B cell (primary cell): ENCODE measurements around the gene AXIN2. TPM values are rescaled to one million over a fixed set of nuclear protein-coding genes. Genes with fewer than 3 reads are reported as not detected.

ENCODE experiments used
- ATAC-seq: fragments of 200-7000 bp; cut with Tn5 transposase; one replicate; pipeline ENCODE4 v1.10.0; 2021; ENCODE audit warnings: low read depth, mild to moderate bottlenecking, moderate number of reproducible peaks, moderate library complexity
- CTCF ChIA-PET: fragments of 350-600 bp; sonication (Branson Sonifier 250); formaldehyde crosslinking; loops from one replicate; lab custom pipeline; 2021; ENCODE audit warnings: antibody characterized with exemption, inconsistent platforms; lab: Charles Lee
- POLR2A ChIA-PET: fragments of 350-600 bp; sonication (Branson Sonifier 250); formaldehyde crosslinking; loops from one replicate; lab custom pipeline; 2021; ENCODE audit warnings: antibody characterized with exemption; lab: Charles Lee
- DNase-seq: peaks from one replicate; pipeline ENCODE4 v3.0.0; 2013
- H2AFZ ChIP-seq: 2 replicates; pipeline ENCODE4 v1.6.1; 2012; ENCODE audit warnings: mild to moderate bottlenecking, low read depth, low read length; ENCODE audit not compliant: insufficient read depth, poor library complexity, severe bottlenecking
- H3K27ac ChIP-seq, 2 donors: 1 replicate in 1 of 2; 2 replicates in 1 of 2; pipeline ENCODE4 v1.5.1; 2012 to 2013; ENCODE audit warnings: low read length in 2 of 2, mild to moderate bottlenecking in 2 of 2, moderate library complexity in 1 of 2
- H3K27me3 ChIP-seq, 4 experiments: fragments of 200-600 bp in 1 of 4; sonication (generic) in 1 of 4; replicated peaks in 1 of 4; 1 replicate in 2 of 4; 2 replicates in 2 of 4; pipeline versions ENCODE4 v1.6.1 to v1.7.0; 2013 to 2016; ENCODE audit warnings: low read length in 3 of 4, mild to moderate bottlenecking in 2 of 4, mixed read lengths in 1 of 4, moderate library complexity in 1 of 4; ENCODE audit not compliant: insufficient read depth in 4 of 4, control insufficient read depth in 3 of 4; ENCODE audit errors: control extremely low read depth in 1 of 4
- H3K36me3 ChIP-seq, 2 experiments: replicated peaks in 1 of 2; 1 replicate in 1 of 2; 2 replicates in 1 of 2; pipeline versions ENCODE4 v1.6.1 to v1.7.1; 2013; ENCODE audit warnings: low read length in 1 of 2; ENCODE audit not compliant: insufficient read depth in 2 of 2, control insufficient read depth in 1 of 2; ENCODE audit errors: control extremely low read depth in 1 of 2, extremely low read depth in 1 of 2
- H3K4me1 ChIP-seq, 2 donors: fragments of 200-600 bp in 1 of 2; sonication (generic) in 1 of 2; 1 replicate in 1 of 2; 2 replicates in 1 of 2; pipeline versions ENCODE4 v1.5.1 to v1.6.1; 2013 to 2017; ENCODE audit warnings: low read length in 2 of 2; ENCODE audit not compliant: control insufficient read depth in 2 of 2, insufficient read depth in 2 of 2
- H3K4me2 ChIP-seq: replicated peaks from 2 replicates; pipeline ENCODE3; 2012; ENCODE audit warnings: mild to moderate bottlenecking, low read depth, low read length; ENCODE audit not compliant: poor library complexity, severe bottlenecking
- H3K4me3 ChIP-seq, 5 experiments: fragments of 200-600 bp in 1 of 5; sonication (generic) in 1 of 5; 1 replicate in 3 of 5; 2 replicates in 2 of 5; pipeline versions ENCODE4 v1.5.1 to v1.7.0; 2011 to 2016; ENCODE audit warnings: low read length in 4 of 5, mild to moderate bottlenecking in 4 of 5, low read depth in 2 of 5, control low read depth in 1 of 5, moderate library complexity in 1 of 5; ENCODE audit not compliant: insufficient read depth in 1 of 5; ENCODE audit errors: control extremely low read depth in 1 of 5, extremely low read depth in 1 of 5
- H3K79me2 ChIP-seq: fragments of 200-600 bp; sonication (generic); one replicate; pipeline ENCODE4 v1.6.0; 2016; ENCODE audit warnings: low read length; ENCODE audit not compliant: control insufficient read depth, insufficient read depth
- H3K9ac ChIP-seq: fragments of 200-600 bp; sonication (generic); 2 replicates; pipeline ENCODE4 v1.6.1; 2017; ENCODE audit warnings: mild to moderate bottlenecking, low read length, moderate library complexity
- H3K9me3 ChIP-seq, 3 donors: one replicate each; pipeline versions ENCODE4 v1.6.1 to v1.7.1; 2013; ENCODE audit warnings: low read length in 2 of 3; ENCODE audit not compliant: control insufficient read depth in 2 of 3, insufficient read depth in 1 of 3; ENCODE audit errors: control extremely low read depth in 1 of 3
- H4K20me1 ChIP-seq: 2 replicates; pipeline ENCODE4 v1.6.0; 2012; ENCODE audit warnings: mild to moderate bottlenecking, low read length; ENCODE audit not compliant: insufficient read depth, control insufficient read depth, poor library complexity, severe bottlenecking
- H3K27ac Mint-ChIP-seq: one replicate; pipeline ENCODE4 v1.8.0; 2021; ENCODE audit warnings: mixed read lengths
- H3K27me3 Mint-ChIP-seq: one replicate; pipeline ENCODE4 v1.8.0; 2021; ENCODE audit warnings: mixed read lengths
- H3K4me1 Mint-ChIP-seq: one replicate; pipeline ENCODE4 v1.8.0; 2021; ENCODE audit warnings: mixed read lengths
- H3K4me3 Mint-ChIP-seq: one replicate; pipeline ENCODE4 v1.8.0; 2021; ENCODE audit warnings: mixed read lengths
- H3K9me3 Mint-ChIP-seq: one replicate; pipeline ENCODE4 v1.8.0; 2022; ENCODE audit warnings: mixed read lengths; ENCODE audit not compliant: insufficient read depth
- EZH2 ChIP-seq: IDR thresholded peaks from 2 replicates; pipeline ENCODE4 v1.6.1; 2012; ENCODE audit warnings: borderline replicate concordance, low read depth, mild to moderate bottlenecking, moderate library complexity, low read length; ENCODE audit not compliant: insufficient read depth, poor library complexity, severe bottlenecking
- WGBS: methylation state at CpG from one replicate; pipeline ENCODE4 v1.1.5; 2013; ENCODE audit warnings: missing lambda C conversion rate; ENCODE audit not compliant: insufficient coverage; 5-methylcytosine and 5-hydroxymethylcytosine counted together
- intact Hi-C: fragments of 100-400 bp; cut with micrococcal nuclease; formaldehyde crosslinking; loops from one replicate; pipeline ENCODE4 v1.10.0; 2022
- polyA plus RNA-seq: library from polyadenylated mRNA; depleted of rRNA; stranded (reverse); fragments of >200 nt; gene quantifications from 2 replicates; pipeline ENCODE4 v1.2.3, GENCODE V29; 2012
- total RNA-seq, 2 donors: library from RNA; stranded (reverse); fragments of 120-200 nt in 1 of 2; gene quantifications; 1 replicate in 1 of 2; 2 replicates in 1 of 2; pipeline versions ENCODE4 v1.2.3 to v1.2.4, GENCODE V29; 2013 to 2022
- TF ChIP-seq, protein P1 (sequence below): fragments of 200-600 bp; IDR thresholded peaks from one replicate; pipeline ENCODE4 v1.8.0; 2022; ENCODE audit warnings: antibody characterized with exemption, mild to moderate bottlenecking

Gene AXIN2
- total and polyA plus RNA-seq, 2 donors (not counting 1 experiment from before 2014, with no cell fraction given): 0.16 to 1.2 TPM

DNA sequence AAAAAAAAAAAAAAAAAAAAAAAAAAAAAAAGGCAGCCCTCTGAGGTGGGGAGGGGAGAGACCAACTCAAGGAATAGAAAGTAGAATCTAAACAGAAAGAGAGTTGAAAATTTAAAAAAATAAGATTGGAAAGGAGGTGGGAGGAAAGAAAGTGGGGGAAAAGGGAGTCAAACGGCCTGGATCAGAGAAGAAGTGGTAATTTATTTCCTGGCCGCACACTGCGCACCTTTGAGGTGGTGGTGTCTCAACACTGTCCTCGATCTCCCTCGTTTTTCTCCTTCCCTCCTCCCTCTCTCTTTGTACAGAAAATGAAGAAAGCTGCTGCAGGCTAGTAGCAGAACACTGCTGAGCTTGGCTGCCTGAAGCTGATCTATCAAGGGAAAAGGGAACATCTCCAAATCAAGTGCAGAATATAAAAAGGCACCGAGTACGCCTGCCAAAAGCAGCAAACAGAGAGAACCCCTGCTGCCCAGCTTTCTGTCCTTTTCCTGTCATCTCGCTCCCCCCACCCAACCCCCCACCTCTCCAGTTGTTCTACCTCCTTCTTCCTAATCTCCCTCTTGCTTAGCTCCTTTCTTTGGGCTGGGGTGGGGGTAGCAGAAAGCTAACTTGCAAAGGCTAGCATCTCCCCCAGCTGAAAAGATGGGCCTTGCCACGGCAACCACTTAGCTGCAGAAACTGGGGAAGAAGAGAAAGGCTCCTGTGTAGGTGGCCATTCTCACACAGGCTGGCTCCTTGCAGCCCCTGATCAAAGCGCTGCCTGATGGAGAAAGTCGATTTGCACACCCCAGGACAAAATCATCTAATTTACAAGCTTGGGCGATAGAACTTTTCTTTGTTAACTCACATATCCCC lies 22.5 kb downstream of the AXIN2 start:
- ChIA-PET CTCF (interaction anchor here (0.6 kb wide), 1 partner anchor 36 kb away, joined by 3 read pairs; no protein-coding TSS in a partner anchor), POLR2A (no interaction called here)
- ATAC-seq (no peak), DNase-seq (no peak)
- Histone ChIP-seq H2AFZ (no peak overlapping the region), H3K36me3 (no peaks in the 10 kb centered on the region), H3K9ac (no peak overlapping the region), H3K79me2 (no peaks in the 10 kb centered on the region), H3K4me1 (no peaks in the 10 kb centered on the region), H3K4me2 (no peak overlapping the region), H4K20me1 (no peaks in the 10 kb centered on the region), H3K27ac (no peak overlapping the region), H3K27me3 (no peaks in the 10 kb centered on the region), H3K4me3 (no peak overlapping the region), H3K9me3 (peaks cover 0 to 7% (median 0%) of the 10 kb centered on the region in 3 donors)
- no peaks in the 10 kb centered on the region for H3K27me3 Mint-ChIP-seq
- no peak overlapping the region for H3K4me3 Mint-ChIP-seq
- H3K27ac Mint-ChIP-seq: no peak overlapping the region
- no peaks in the 10 kb centered on the region for H3K9me3 Mint-ChIP-seq
- intact Hi-C loops: no loop called here
- WGBS: 88% methylated on average over 1 of the region's 12 CpGs
- H3K4me1 Mint-ChIP-seq: no peaks in the 10 kb centered on the region
- TF ChIP-seq EZH2: no peak
- TF ChIP-seq, protein P1, sequence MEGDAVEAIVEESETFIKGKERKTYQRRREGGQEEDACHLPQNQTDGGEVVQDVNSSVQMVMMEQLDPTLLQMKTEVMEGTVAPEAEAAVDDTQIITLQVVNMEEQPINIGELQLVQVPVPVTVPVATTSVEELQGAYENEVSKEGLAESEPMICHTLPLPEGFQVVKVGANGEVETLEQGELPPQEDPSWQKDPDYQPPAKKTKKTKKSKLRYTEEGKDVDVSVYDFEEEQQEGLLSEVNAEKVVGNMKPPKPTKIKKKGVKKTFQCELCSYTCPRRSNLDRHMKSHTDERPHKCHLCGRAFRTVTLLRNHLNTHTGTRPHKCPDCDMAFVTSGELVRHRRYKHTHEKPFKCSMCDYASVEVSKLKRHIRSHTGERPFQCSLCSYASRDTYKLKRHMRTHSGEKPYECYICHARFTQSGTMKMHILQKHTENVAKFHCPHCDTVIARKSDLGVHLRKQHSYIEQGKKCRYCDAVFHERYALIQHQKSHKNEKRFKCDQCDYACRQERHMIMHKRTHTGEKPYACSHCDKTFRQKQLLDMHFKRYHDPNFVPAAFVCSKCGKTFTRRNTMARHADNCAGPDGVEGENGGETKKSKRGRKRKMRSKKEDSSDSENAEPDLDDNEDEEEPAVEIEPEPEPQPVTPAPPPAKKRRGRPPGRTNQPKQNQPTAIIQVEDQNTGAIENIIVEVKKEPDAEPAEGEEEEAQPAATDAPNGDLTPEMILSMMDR: no peak
